HEK293 (cell line): ENCODE data around the gene SELENOO.

Source experiments
- CTCF ChIA-PET: fragments of 350-600 bp; formaldehyde crosslinking; extraction: SDS; loops from one replicate; lab custom pipeline; 2021; ENCODE audit warnings: antibody characterized with exemption; lab: Yijun Ruan, JAX
- POLR2A ChIA-PET: fragments of 300-600 bp; formaldehyde crosslinking; extraction: SDS; loops from one replicate; lab custom pipeline; 2020; ENCODE audit warnings: antibody characterized with exemption, inconsistent platforms; lab: Yijun Ruan, JAX
- H3K27ac ChIP-seq: fragments of 200-500 bp; sonication (Bioruptor generic); 2 replicates; pipeline ENCODE4 v1.5.1; 2014; ENCODE audit warnings: low read depth, low read length, control low read depth, inconsistent platforms; ENCODE audit errors: extremely low read depth
- H3K36me3 ChIP-seq, 2 experiments: fragments of 200-500 bp in 1 of 2; sonication (Bioruptor generic) in 1 of 2; 1 replicate in 1 of 2; 2 replicates in 1 of 2; pipeline ENCODE4 v1.5.1; 2014 to 2017; ENCODE audit warnings: inconsistent platforms in 2 of 2, low read length in 2 of 2; ENCODE audit not compliant: control insufficient read depth in 2 of 2, insufficient read depth in 1 of 2
- H3K4me1 ChIP-seq: fragments of 200-500 bp; sonication (Bioruptor generic); 2 replicates; pipeline ENCODE4 v1.5.1; 2014; ENCODE audit warnings: mild to moderate bottlenecking, low read length, inconsistent platforms; ENCODE audit not compliant: control insufficient read depth, insufficient read depth
- H3K4me3 ChIP-seq: 2 replicates; pipeline ENCODE4 v1.5.1; 2011; ENCODE audit warnings: low read depth, mild to moderate bottlenecking, control low read depth, low read length, moderate library complexity
- H3K9me3 ChIP-seq: fragments of 200-500 bp; sonication (Bioruptor generic); 2 replicates; pipeline ENCODE4 v1.5.1; 2014; ENCODE audit warnings: low read depth, low read length, inconsistent platforms; ENCODE audit not compliant: control insufficient read depth, insufficient read depth
- EGR2 ChIP-seq: fragments of 450-650 bp; formaldehyde crosslinking; IDR thresholded peaks from 2 replicates; pipeline ENCODE4 v1.5.1; 2016; ENCODE audit warnings: low read depth, missing biosample characterization, missing genetic modification characterization
- GLIS1 ChIP-seq: fragments of 450-650 bp; formaldehyde crosslinking; IDR thresholded peaks from 2 replicates; pipeline ENCODE4 v1.5.1; 2016; ENCODE audit warnings: missing biosample characterization, missing genetic modification characterization
- GLIS2 ChIP-seq: fragments of 450-650 bp; formaldehyde crosslinking; IDR thresholded peaks from 2 replicates; pipeline ENCODE4 v1.5.1; 2016; ENCODE audit warnings: missing biosample characterization, missing genetic modification characterization
- HOXC10 ChIP-seq: sonication (generic); formaldehyde crosslinking; IDR thresholded peaks from 2 replicates; pipeline ENCODE4 v1.8.1; 2023; ENCODE audit warnings: mild to moderate bottlenecking, missing genetic modification reagents
- KLF8 ChIP-seq: fragments of 450-650 bp; formaldehyde crosslinking; IDR thresholded peaks from 2 replicates; pipeline ENCODE4 v1.5.1; 2016; ENCODE audit warnings: missing biosample characterization, missing genetic modification characterization
- KLF9 ChIP-seq: fragments of 450-650 bp; formaldehyde crosslinking; IDR thresholded peaks from 2 replicates; pipeline ENCODE4 v1.5.1; 2016; ENCODE audit warnings: missing biosample characterization, missing genetic modification characterization, low read depth
- SP7 ChIP-seq: fragments of 450-650 bp; formaldehyde crosslinking; IDR thresholded peaks from 2 replicates; pipeline ENCODE4 v1.5.1; 2016; ENCODE audit warnings: missing biosample characterization, missing genetic modification characterization
- ZBTB7A ChIP-seq: fragments of 450-650 bp; formaldehyde crosslinking; IDR thresholded peaks from 2 replicates; pipeline ENCODE4 v1.5.1; 2016; ENCODE audit warnings: low read depth, missing biosample characterization, missing genetic modification characterization
- ZFHX2 ChIP-seq: fragments of 450-650 bp; formaldehyde crosslinking; conservative IDR thresholded peaks from 2 replicates; pipeline ENCODE4 v1.5.1; 2016; ENCODE audit warnings: missing biosample characterization, missing genetic modification characterization
- ZIC2 ChIP-seq: fragments of 450-650 bp; formaldehyde crosslinking; IDR thresholded peaks from 2 replicates; pipeline ENCODE4 v1.5.1; 2016; ENCODE audit warnings: missing biosample characterization, missing genetic modification characterization
- ZNF157 ChIP-seq: fragments of 450-650 bp; formaldehyde crosslinking; IDR thresholded peaks from 2 replicates; pipeline ENCODE4 v1.5.1; 2016; ENCODE audit warnings: missing biosample characterization, missing genetic modification characterization
- ZNF555 ChIP-seq: fragments of 450-650 bp; formaldehyde crosslinking; conservative IDR thresholded peaks from 2 replicates; pipeline ENCODE4 v1.5.1; 2017; ENCODE audit warnings: missing biosample characterization, mild to moderate bottlenecking, missing genetic modification characterization, inconsistent platforms
- ZNF560 ChIP-seq: fragments of 450-650 bp; formaldehyde crosslinking; IDR thresholded peaks from 2 replicates; pipeline ENCODE4 v1.5.1; 2017; ENCODE audit warnings: missing biosample characterization, missing genetic modification characterization, borderline replicate concordance
- ZXDB ChIP-seq: fragments of 450-650 bp; formaldehyde crosslinking; IDR thresholded peaks from 2 replicates; pipeline ENCODE4 v1.5.1; 2016; ENCODE audit warnings: missing biosample characterization, missing genetic modification characterization
- TF ChIP-seq, protein P1 (sequence below): fragments of 450-650 bp; formaldehyde crosslinking; IDR thresholded peaks from 2 replicates; pipeline ENCODE4 v1.5.1; 2016; ENCODE audit warnings: missing biosample characterization, missing genetic modification characterization
- TF ChIP-seq, protein P2 (sequence below): fragments of 450-650 bp; formaldehyde crosslinking; IDR thresholded peaks from 2 replicates; pipeline ENCODE4 v1.5.1; 2016; ENCODE audit warnings: missing biosample characterization, missing genetic modification characterization, borderline replicate concordance
- TF ChIP-seq, protein P3 (sequence below): fragments of 450-650 bp; formaldehyde crosslinking; IDR thresholded peaks from 2 replicates; pipeline ENCODE4 v1.5.1; 2016; ENCODE audit warnings: missing biosample characterization, missing genetic modification characterization

SELENOO gene

DNA sequence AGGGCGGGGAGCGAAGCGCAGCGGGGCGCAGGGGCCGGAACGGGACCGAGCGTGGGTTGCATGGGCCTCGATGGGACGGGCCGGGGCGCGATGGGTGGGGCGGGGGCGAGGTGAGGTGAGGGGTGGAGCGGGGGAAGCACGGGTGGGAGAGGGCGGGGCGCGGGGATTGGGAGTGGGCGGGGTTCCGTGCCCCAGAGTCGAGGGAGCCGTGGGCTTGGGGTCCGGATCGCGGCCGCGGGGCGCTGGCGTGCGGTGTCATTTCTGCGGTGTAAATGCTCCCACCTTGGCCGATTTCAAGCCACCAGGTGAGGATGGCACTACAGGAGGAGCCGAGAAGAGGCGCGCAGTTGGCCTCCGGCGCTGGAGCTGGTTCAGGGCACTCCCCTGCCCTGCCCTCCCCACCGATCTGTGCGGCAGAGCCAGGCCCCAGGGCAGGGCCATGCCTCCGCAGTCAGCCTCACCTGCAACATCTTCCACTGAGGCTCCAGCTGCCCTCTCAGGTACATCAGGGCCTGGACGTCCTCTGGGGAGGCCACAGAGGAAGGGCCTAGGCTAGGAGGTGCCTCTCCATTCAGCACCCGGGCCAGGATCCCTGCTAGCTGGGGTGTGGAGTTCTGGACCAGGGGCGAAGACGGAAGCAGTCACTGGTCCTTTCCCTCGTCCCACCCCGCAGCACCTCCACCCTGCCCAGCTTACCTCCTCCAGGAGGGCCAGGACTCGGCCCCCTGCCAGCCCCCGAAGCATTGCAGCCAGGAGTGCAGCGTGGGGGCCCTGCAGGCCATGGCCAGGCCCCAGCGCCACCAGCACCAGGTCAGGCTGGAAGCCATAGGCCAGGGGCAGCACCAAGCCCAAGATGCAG lies 44.6 kb downstream of the SELENOO start (continued):
- TF ChIP-seq EGR2 (tag by site-specific recombination): peak; percentile 60; the same call in 1 of the 2 replicates
- TF ChIP-seq SP7: 0 out of 2 replicates have a peak, but pooled peaks have one; percentile 20
- TF ChIP-seq HOXC10 (CRISPR knock-in tag): no peak
- TF ChIP-seq, protein P1, sequence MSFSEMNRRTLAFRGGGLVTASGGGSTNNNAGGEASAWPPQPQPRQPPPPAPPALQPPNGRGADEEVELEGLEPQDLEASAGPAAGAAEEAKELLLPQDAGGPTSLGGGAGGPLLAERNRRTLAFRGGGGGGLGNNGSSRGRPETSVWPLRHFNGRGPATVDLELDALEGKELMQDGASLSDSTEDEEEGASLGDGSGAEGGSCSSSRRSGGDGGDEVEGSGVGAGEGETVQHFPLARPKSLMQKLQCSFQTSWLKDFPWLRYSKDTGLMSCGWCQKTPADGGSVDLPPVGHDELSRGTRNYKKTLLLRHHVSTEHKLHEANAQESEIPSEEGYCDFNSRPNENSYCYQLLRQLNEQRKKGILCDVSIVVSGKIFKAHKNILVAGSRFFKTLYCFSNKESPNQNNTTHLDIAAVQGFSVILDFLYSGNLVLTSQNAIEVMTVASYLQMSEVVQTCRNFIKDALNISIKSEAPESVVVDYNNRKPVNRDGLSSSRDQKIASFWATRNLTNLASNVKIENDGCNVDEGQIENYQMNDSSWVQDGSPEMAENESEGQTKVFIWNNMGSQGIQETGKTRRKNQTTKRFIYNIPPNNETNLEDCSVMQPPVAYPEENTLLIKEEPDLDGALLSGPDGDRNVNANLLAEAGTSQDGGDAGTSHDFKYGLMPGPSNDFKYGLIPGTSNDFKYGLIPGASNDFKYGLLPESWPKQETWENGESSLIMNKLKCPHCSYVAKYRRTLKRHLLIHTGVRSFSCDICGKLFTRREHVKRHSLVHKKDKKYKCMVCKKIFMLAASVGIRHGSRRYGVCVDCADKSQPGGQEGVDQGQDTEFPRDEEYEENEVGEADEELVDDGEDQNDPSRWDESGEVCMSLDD (tag by site-specific recombination): no peak
- TF ChIP-seq ZXDB: 0 out of 2 replicates have a peak, but pooled peaks have one; percentile 57
- TF ChIP-seq ZNF560 (tag by site-specific recombination): no peak
- TF ChIP-seq ZFHX2 (tag by site-specific recombination): peak; percentile 77
- TF ChIP-seq ZBTB7A (tag by site-specific recombination): 0 out of 2 replicates have a peak, but pooled peaks have one; percentile 34
- no peak for TF ChIP-seq KLF8 (tag by site-specific recombination)
- no peak for TF ChIP-seq ZNF555
- TF ChIP-seq GLIS2: 0 out of 2 replicates have a peak, but pooled peaks have one; percentile 14
- no peak for TF ChIP-seq GLIS1 (tag by site-specific recombination)
- TF ChIP-seq, all 188 proteins: peak for 15

DNA sequence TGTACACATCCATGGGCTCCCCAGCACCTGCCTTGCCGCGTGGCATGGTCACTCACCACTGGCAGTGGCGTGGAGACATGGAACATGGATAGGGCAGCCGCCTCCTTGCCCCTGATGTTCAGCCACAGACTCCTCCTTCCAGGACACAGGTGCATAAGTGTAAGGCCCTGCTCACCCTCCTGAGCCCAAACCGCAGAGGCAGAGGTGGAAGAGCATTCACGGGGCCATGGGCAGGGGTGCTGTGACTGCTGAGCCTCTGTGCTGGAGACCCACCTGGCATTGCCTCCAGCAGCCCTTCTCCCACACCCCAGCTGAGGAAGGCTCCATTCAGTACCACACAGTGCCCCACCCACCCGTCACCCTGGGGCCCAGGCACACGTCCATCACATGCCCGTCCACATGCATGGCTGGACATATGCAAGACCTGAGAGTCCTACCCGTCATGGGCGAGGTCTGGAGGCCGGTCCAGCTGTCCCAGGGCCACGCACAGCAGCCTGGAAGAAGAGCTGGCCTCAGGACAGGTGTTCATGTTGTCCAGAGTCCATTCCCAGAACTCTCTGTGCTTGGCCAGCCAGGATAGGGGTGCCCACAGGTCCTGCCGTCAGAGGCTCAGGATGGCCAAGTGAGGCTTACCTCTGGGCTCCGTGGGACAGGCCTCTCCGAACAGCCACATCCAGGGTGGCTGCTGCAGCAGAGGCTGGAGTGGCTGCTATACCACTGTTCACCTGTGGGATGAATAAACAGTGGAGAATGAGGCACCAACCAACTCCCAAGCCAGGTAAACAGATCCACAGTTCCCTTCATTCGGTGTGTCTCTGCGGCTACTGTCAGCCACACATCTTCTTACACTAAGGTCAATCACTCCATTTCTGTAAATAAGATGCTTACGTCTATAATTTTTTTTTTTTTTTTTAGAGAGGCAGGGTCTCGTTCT lies 45.7 kb downstream of the SELENOO start:
- Histone ChIP-seq H3K36me3 (peaks cover 8 to 48% of the 10 kb centered on the region in 2 experiments; a peak in 2 of 3 replicates), H3K4me3 (no peak overlapping the region), H3K4me1 (peaks cover 12% of the 10 kb centered on the region), H3K27ac (peak overlapping the region; percentile 87), H3K9me3 (no peaks in the 10 kb centered on the region)
- POLR2A ChIA-PET: interaction anchor here (1.0 to 2.3 kb wide), 4 partner anchors 9 to 26 kb away, joined by 3 to 5 read pairs (median 4); no protein-coding TSS in a partner anchor
- CTCF ChIA-PET: interaction anchor here (0.5 to 1.2 kb wide), 3 partner anchors 25 to 171 kb away, joined by 3 to 5 read pairs (median 3); no protein-coding TSS in a partner anchor
- TF ChIP-seq KLF9 (no peak), ZNF157 (tag by site-specific recombination) (peak; percentile 54; the same call in 1 of the 2 replicates), ZNF555 (no peak), EGR2 (tag by site-specific recombination) (no peak), ZIC2 (no peak)
- TF ChIP-seq, protein P2, sequence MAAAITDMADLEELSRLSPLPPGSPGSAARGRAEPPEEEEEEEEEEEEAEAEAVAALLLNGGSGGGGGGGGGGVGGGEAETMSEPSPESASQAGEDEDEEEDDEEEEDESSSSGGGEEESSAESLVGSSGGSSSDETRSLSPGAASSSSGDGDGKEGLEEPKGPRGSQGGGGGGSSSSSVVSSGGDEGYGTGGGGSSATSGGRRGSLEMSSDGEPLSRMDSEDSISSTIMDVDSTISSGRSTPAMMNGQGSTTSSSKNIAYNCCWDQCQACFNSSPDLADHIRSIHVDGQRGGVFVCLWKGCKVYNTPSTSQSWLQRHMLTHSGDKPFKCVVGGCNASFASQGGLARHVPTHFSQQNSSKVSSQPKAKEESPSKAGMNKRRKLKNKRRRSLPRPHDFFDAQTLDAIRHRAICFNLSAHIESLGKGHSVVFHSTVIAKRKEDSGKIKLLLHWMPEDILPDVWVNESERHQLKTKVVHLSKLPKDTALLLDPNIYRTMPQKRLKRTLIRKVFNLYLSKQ (tag by site-specific recombination): no peak
- TF ChIP-seq, protein P3, sequence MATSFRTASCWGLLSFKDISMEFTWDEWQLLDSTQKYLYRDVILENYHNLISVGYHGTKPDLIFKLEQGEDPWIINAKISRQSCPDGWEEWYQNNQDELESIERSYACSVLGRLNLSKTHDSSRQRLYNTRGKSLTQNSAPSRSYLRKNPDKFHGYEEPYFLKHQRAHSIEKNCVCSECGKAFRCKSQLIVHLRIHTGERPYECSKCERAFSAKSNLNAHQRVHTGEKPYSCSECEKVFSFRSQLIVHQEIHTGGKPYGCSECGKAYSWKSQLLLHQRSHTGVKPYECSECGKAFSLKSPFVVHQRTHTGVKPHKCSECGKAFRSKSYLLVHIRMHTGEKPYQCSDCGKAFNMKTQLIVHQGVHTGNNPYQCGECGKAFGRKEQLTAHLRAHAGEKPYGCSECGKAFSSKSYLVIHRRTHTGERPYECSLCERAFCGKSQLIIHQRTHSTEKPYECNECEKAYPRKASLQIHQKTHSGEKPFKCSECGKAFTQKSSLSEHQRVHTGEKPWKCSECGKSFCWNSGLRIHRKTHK (tag by site-specific recombination): no peak
